HPDE6-E6E7 (cell line): Measurements from ENCODE around the gene RNF125.
A peak's percentile ranks its signal among the peaks of the same experiment; 100 is the strongest.

Experiments
- DNase-seq: peaks from one replicate; pipeline ENCODE4 v3.0.0; 2011; ENCODE audit warnings: missing footprints; ENCODE audit errors: extremely low spot score

Gene RNF125

GRCh38 chr18:32091325-32091723, 72.7 kb downstream of the RNF125 start:
- DNase-seq, result no peak

- peak; percentile 76 for DNase-seq
Observed at GRCh38 chr18:32091724-32092421, 73.2 kb downstream of the RNF125 start, which contains the start of gene RNF138. Gene RNF138, plus strand, starts transcription at chr18:32091874. Its CDS starts 903 bp downstream, at chr18:32092777.

- DNase-seq, result peak; percentile 90
Observed at GRCh38 chr18:32092422-32093101, 73.9 kb downstream of the RNF125 start.

GRCh38 chr18:32093102-32093511, 74.5 kb downstream of the RNF125 start:
- DNase-seq, result peak; percentile 49

- DNase-seq, result peak; percentile 5
Observed at GRCh38 chr18:32093523-32093922, 74.9 kb downstream of the RNF125 start.

GRCh38 chr18:32095192-32095899, 76.7 kb downstream of the RNF125 start:
- DNase-seq, result no peak

GRCh38 chr18:32095900-32096229, 77.2 kb downstream of the RNF125 start:
- no peak for DNase-seq

GRCh38 chr18:32096946-32097345, 78.3 kb downstream of the RNF125 start:
- no peak for DNase-seq

GRCh38 chr18:32104516-32104915, 85.9 kb downstream of the RNF125 start:
- no peak for DNase-seq

- DNase-seq, result no peak
Observed at GRCh38 chr18:32110005-32110404, 91.4 kb downstream of the RNF125 start.

GRCh38 chr18:32111706-32112105, 93.1 kb downstream of the RNF125 start:
- no peak for DNase-seq

- DNase-seq, result no peak
Observed at GRCh38 chr18:32112826-32113225, 94.2 kb downstream of the RNF125 start.

- no peak for DNase-seq
Observed at GRCh38 chr18:32114293-32114942, 95.8 kb downstream of the RNF125 start.

GRCh38 chr18:32122039-32122438, 103.4 kb downstream of the RNF125 start:
- no peak for DNase-seq
